WTC11 (cell line): ENCODE data around the gene CPPED1.

Experiments
- ELF4 ChIP-seq: sonication (generic); formaldehyde crosslinking; IDR thresholded peaks from 2 replicates; pipeline ENCODE4 v1.8.1; 2022; ENCODE audit warnings: low read depth, mild to moderate bottlenecking, moderate library complexity, missing genetic modification reagents
- TF ChIP-seq, protein P1 (sequence below): fragments of 200-600 bp; IDR thresholded peaks from 2 replicates; pipeline ENCODE4 v1.8.0; 2022; ENCODE audit warnings: antibody characterized with exemption

DNA sequence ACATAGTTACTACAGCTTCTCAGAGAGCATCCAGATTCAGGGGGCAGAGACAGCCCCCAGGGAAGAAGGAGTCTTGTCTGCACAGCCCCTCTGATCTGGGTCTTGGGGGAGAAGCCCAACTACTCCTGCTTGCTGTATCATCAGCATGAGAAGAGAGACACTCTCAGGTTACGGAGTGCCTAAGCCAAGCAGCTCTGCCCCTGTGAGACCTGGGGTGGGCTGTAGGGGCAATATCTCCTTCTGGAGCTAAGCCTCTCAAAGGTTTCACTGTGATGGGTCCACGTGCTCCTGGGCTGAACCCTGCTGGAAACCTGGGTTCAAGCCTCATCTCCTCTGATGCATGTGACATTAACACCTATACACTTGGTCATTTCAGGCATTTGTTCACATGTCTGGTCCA lies 123.2 kb downstream of the CPPED1 start:
- TF ChIP-seq ELF4 (CRISPR knock-in tag): no peak
- TF ChIP-seq, protein P1, sequence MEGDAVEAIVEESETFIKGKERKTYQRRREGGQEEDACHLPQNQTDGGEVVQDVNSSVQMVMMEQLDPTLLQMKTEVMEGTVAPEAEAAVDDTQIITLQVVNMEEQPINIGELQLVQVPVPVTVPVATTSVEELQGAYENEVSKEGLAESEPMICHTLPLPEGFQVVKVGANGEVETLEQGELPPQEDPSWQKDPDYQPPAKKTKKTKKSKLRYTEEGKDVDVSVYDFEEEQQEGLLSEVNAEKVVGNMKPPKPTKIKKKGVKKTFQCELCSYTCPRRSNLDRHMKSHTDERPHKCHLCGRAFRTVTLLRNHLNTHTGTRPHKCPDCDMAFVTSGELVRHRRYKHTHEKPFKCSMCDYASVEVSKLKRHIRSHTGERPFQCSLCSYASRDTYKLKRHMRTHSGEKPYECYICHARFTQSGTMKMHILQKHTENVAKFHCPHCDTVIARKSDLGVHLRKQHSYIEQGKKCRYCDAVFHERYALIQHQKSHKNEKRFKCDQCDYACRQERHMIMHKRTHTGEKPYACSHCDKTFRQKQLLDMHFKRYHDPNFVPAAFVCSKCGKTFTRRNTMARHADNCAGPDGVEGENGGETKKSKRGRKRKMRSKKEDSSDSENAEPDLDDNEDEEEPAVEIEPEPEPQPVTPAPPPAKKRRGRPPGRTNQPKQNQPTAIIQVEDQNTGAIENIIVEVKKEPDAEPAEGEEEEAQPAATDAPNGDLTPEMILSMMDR: no peak
